GM23338 (cell line): ENCODE results near the gene REV3L. TPM values are rescaled to one million over a fixed set of nuclear protein-coding genes. Genes with fewer than 3 reads are reported as not detected.

Experiments used
- ATAC-seq: fragments of 200-7000 bp; cut with Tn5 transposase; 3 replicates; pipeline ENCODE4 v1.9.1; 2020
- DNase-seq: peaks from one replicate; pipeline ENCODE4 v3.0.0-alpha.2; 2015; ENCODE audit warnings: low spot score
- H2AFZ ChIP-seq: fragments of 200-600 bp; sonication (generic); 2 replicates; pipeline ENCODE4 v1.8.0; 2016; ENCODE audit warnings: antibody characterized with exemption, mild to moderate bottlenecking, moderate library complexity
- H3F3A ChIP-seq: fragments of 200-600 bp; sonication (generic); replicated peaks from 2 replicates; pipeline ENCODE4 v1.8.0; 2017; ENCODE audit warnings: antibody characterized with exemption, mixed run types, low read depth
- H3K27ac ChIP-seq: fragments of 200-600 bp; sonication (generic); 2 replicates; pipeline ENCODE4 v1.6.1; 2016; ENCODE audit warnings: low read depth
- H3K27me3 ChIP-seq: fragments of 200-600 bp; sonication (generic); 2 replicates; pipeline ENCODE4 v1.8.0; 2016; ENCODE audit warnings: mild to moderate bottlenecking, mixed run types, moderate library complexity; ENCODE audit not compliant: insufficient read depth
- H3K36me3 ChIP-seq: fragments of 200-600 bp; sonication (generic); 2 replicates; pipeline ENCODE4 v1.8.0; 2016; ENCODE audit warnings: mild to moderate bottlenecking; ENCODE audit not compliant: insufficient read depth
- H3K4me1 ChIP-seq: fragments of 200-600 bp; sonication (generic); 2 replicates; pipeline ENCODE4 v1.8.0; 2016; ENCODE audit warnings: mild to moderate bottlenecking, moderate library complexity; ENCODE audit not compliant: insufficient read depth
- H3K4me2 ChIP-seq: fragments of 200-600 bp; sonication (generic); 2 replicates; pipeline ENCODE4 v1.7.1; 2017; ENCODE audit warnings: mixed run types
- H3K4me3 ChIP-seq: fragments of 200-600 bp; sonication (generic); 2 replicates; pipeline ENCODE4 v1.6.1; 2016; ENCODE audit warnings: mixed run types
- H3K79me2 ChIP-seq: fragments of 200-600 bp; sonication (generic); replicated peaks from 2 replicates; pipeline ENCODE4 v1.8.0; 2017; ENCODE audit warnings: mild to moderate bottlenecking; ENCODE audit not compliant: insufficient read depth
- H3K9me2 ChIP-seq: fragments of 200-600 bp; sonication (generic); 2 replicates; pipeline ENCODE4 v1.8.0; 2017; ENCODE audit not compliant: insufficient read depth
- H4K20me1 ChIP-seq: fragments of 200-600 bp; sonication (generic); replicated peaks from 2 replicates; pipeline ENCODE4 v1.8.0; 2017; ENCODE audit warnings: mild to moderate bottlenecking; ENCODE audit not compliant: insufficient read depth
- H3K27ac Mint-ChIP-seq: 2 replicates; pipeline ENCODE4 v1.8.0; 2020; ENCODE audit warnings: inconsistent platforms, mild to moderate bottlenecking, moderate library complexity, mixed read lengths
- H3K27me3 Mint-ChIP-seq: 3 replicates; pipeline ENCODE4 v1.8.0; 2022; ENCODE audit warnings: low read depth, mild to moderate bottlenecking, moderate library complexity, mixed read lengths, inconsistent platforms; ENCODE audit not compliant: insufficient read depth, poor library complexity
- H3K36me3 Mint-ChIP-seq: 3 replicates; pipeline ENCODE4 v1.8.0; 2021; ENCODE audit warnings: low read depth, mild to moderate bottlenecking, inconsistent platforms, moderate library complexity, mixed read lengths
- H3K4me1 Mint-ChIP-seq: 3 replicates; pipeline ENCODE4 v1.8.0; 2020; ENCODE audit warnings: mild to moderate bottlenecking, inconsistent platforms, mixed read lengths
- H3K4me3 Mint-ChIP-seq: 3 replicates; pipeline ENCODE4 v1.8.0; 2021; ENCODE audit warnings: moderate library complexity, mild to moderate bottlenecking, inconsistent platforms, mixed read lengths
- H3K9me3 Mint-ChIP-seq: 3 replicates; pipeline ENCODE4 v1.8.0; 2020; ENCODE audit warnings: moderate library complexity, mild to moderate bottlenecking, inconsistent platforms, mixed read lengths
- CREB1 ChIP-seq: fragments of 250-450 bp; sonication (Bioruptor Pico); IDR thresholded peaks from 2 replicates; pipeline ENCODE4 v1.5.0; 2020; ENCODE audit warnings: low read depth, mild to moderate bottlenecking, moderate library complexity
- EZH2 ChIP-seq: fragments of 200-600 bp; sonication (generic); IDR thresholded peaks from one replicate; pipeline ENCODE4 v1.8.0; 2017; ENCODE audit warnings: antibody characterized with exemption, mild to moderate bottlenecking, low read depth; ENCODE audit not compliant: unreplicated experiment
- EZH2phosphoT487 ChIP-seq: fragments of 200-600 bp; sonication (generic); IDR thresholded peaks from one replicate; pipeline ENCODE4 v1.8.1; 2018; ENCODE audit warnings: antibody characterized with exemption; ENCODE audit not compliant: unreplicated experiment
- JUNB ChIP-seq: IDR thresholded peaks from one replicate; pipeline ENCODE4 v1.6.1; 2016; ENCODE audit warnings: antibody characterized with exemption; ENCODE audit not compliant: unreplicated experiment
- NANOG ChIP-seq: IDR thresholded peaks from 2 replicates; pipeline ENCODE4 v1.6.1; 2016; ENCODE audit warnings: antibody characterized with exemption, borderline replicate concordance
- POLR2AphosphoS5 ChIP-seq: IDR thresholded peaks from 2 replicates; pipeline ENCODE4 v1.6.1; 2016; ENCODE audit warnings: antibody characterized with exemption, low read depth
- STAT1 ChIP-seq: IDR thresholded peaks from one replicate; pipeline ENCODE4 v1.6.1; 2016; ENCODE audit warnings: antibody characterized with exemption; ENCODE audit not compliant: unreplicated experiment
- ZNF114 ChIP-seq: fragments of 250-450 bp; sonication (Bioruptor Pico); IDR thresholded peaks from 2 replicates; pipeline ENCODE4 v1.5.0; 2020; ENCODE audit warnings: mild to moderate bottlenecking, moderate library complexity
- ZNF331 ChIP-seq: fragments of 250-450 bp; sonication (Bioruptor Pico); IDR thresholded peaks from 2 replicates; pipeline ENCODE4 v1.5.0; 2020; ENCODE audit warnings: low read depth, mild to moderate bottlenecking, moderate library complexity
- polyA plus RNA-seq: library from polyadenylated mRNA; unstranded; fragments of >200 nt; fragmentation: Nextera tagmentation; extraction: Ambion mirVana; gene quantifications from 2 replicates; pipeline ENCODE4 v1.2.1, GENCODE V29; 2016
- total RNA-seq: library from RNA; depleted of rRNA; stranded (reverse); fragments of >200 nt; shearing (Covaris generic); gene quantifications from 2 replicates; pipeline ENCODE4 v1.2.3, GENCODE V29; 2014
- TF ChIP-seq, protein P1 (sequence below): fragments of 250-450 bp; sonication (Bioruptor Pico); IDR thresholded peaks from 2 replicates; pipeline ENCODE4 v1.5.0; 2020; ENCODE audit warnings: mild to moderate bottlenecking, moderate library complexity
- TF ChIP-seq, protein P2 (sequence below): IDR thresholded peaks from one replicate; pipeline ENCODE4 v1.6.1; 2018; ENCODE audit warnings: antibody characterized with exemption; ENCODE audit not compliant: unreplicated experiment
- TF ChIP-seq, protein P3 (sequence below): IDR thresholded peaks from 2 replicates; pipeline ENCODE4 v1.6.1; 2016; ENCODE audit warnings: antibody characterized with exemption
- TF ChIP-seq, protein P4 (sequence below), 2 experiments: fragments of 200-600 bp in 1 of 2; sonication (generic) in 1 of 2; conservative IDR thresholded peaks; 2 replicates each; pipeline versions ENCODE4 v1.5.1 to v1.6.1; 2016 to 2017; ENCODE audit warnings: antibody characterized with exemption in 2 of 2, low read depth in 2 of 2, mild to moderate bottlenecking in 2 of 2, moderate library complexity in 1 of 2

The REV3L gene
- total and polyA plus RNA-seq, 2 experiments from 2014 or later: 8.3 to 13.1 TPM

DNA sequence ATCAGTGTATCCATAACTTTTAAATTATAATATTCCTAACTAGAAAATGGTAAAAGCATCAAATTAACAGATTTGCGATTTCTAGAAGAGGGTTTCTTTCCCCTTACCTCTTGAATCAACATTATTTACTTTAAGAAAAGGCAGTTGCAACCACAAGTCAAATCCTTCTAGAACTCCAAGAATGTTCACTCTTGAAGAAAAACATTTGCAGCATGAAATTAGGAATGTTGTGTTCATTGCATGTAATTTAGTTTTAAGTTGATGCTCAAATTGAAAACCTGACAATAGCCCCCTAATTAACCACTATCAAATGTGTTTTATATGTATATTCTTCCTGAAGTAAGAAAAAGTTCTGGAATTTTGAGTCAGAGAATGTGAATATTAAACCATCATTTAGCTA, 2.3 kb upstream of the REV3L start:
- no peaks in the 10 kb centered on the region; the same call in 1 of the 2 replicates for H3K36me3 ChIP-seq
- peaks cover 12% of the 10 kb centered on the region for H4K20me1 ChIP-seq
- peaks cover 24% of the 10 kb centered on the region for H3K36me3 Mint-ChIP-seq
- H3K4me1 Mint-ChIP-seq: peaks cover 29% of the 10 kb centered on the region
- H3K27me3 ChIP-seq: peaks cover 18% of the 10 kb centered on the region
- DNase-seq (no peak), ATAC-seq (no peak)
- peak overlapping the region; percentile 84; the same call in 1 of the 2 replicates for H3K4me2 ChIP-seq
- no peak overlapping the region for H3K27ac Mint-ChIP-seq
- peak overlapping the region; percentile 50 for H3K4me3 Mint-ChIP-seq
- H3K9me3 Mint-ChIP-seq: no peaks in the 10 kb centered on the region
- H3F3A ChIP-seq: no peaks in the 10 kb centered on the region
- no peak overlapping the region for H2AFZ ChIP-seq
- H3K9me2 ChIP-seq: no peaks in the 10 kb centered on the region
- H3K4me3 ChIP-seq: 0 out of 2 replicates have a peak overlapping the region, but pooled peaks have one; percentile 73
- TF ChIP-seq, protein P1, sequence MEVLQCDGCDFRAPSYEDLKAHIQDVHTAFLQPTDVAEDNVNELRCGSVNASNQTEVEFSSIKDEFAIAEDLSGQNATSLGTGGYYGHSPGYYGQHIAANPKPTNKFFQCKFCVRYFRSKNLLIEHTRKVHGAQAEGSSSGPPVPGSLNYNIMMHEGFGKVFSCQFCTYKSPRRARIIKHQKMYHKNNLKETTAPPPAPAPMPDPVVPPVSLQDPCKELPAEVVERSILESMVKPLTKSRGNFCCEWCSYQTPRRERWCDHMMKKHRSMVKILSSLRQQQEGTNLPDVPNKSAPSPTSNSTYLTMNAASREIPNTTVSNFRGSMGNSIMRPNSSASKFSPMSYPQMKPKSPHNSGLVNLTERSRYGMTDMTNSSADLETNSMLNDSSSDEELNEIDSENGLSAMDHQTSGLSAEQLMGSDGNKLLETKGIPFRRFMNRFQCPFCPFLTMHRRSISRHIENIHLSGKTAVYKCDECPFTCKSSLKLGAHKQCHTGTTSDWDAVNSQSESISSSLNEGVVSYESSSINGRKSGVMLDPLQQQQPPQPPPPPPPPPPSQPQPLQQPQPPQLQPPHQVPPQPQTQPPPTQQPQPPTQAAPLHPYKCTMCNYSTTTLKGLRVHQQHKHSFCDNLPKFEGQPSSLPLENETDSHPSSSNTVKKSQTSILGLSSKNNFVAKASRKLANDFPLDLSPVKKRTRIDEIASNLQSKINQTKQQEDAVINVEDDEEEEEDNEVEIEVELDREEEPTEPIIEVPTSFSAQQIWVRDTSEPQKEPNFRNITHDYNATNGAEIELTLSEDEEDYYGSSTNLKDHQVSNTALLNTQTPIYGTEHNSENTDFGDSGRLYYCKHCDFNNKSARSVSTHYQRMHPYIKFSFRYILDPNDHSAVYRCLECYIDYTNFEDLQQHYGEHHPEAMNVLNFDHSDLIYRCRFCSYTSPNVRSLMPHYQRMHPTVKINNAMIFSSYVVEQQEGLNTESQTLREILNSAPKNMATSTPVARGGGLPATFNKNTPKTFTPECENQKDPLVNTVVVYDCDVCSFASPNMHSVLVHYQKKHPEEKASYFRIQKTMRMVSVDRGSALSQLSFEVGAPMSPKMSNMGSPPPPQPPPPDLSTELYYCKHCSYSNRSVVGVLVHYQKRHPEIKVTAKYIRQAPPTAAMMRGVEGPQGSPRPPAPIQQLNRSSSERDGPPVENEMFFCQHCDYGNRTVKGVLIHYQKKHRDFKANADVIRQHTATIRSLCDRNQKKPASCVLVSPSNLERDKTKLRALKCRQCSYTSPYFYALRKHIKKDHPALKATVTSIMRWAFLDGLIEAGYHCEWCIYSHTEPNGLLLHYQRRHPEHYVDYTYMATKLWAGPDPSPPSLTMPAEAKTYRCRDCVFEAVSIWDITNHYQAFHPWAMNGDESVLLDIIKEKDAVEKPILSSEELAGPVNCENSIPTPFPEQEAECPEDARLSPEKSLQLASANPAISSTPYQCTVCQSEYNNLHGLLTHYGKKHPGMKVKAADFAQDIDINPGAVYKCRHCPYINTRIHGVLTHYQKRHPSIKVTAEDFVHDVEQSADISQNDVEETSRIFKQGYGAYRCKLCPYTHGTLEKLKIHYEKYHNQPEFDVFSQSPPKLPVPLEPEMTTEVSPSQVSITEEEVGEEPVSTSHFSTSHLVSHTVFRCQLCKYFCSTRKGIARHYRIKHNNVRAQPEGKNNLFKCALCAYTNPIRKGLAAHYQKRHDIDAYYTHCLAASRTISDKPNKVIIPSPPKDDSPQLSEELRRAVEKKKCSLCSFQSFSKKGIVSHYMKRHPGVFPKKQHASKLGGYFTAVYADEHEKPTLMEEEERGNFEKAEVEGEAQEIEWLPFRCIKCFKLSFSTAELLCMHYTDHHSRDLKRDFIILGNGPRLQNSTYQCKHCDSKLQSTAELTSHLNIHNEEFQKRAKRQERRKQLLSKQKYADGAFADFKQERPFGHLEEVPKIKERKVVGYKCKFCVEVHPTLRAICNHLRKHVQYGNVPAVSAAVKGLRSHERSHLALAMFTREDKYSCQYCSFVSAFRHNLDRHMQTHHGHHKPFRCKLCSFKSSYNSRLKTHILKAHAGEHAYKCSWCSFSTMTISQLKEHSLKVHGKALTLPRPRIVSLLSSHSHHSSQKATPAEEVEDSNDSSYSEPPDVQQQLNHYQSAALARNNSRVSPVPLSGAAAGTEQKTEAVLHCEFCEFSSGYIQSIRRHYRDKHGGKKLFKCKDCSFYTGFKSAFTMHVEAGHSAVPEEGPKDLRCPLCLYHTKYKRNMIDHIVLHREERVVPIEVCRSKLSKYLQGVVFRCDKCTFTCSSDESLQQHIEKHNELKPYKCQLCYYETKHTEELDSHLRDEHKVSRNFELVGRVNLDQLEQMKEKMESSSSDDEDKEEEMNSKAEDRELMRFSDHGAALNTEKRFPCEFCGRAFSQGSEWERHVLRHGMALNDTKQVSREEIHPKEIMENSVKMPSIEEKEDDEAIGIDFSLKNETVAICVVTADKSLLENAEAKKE: no peak
- TF ChIP-seq EZH2 (no peak), EZH2phosphoT487 (no peak), ZNF331 (no peak), JUNB (no peak), ZNF114 (CRISPR knock-in tag) (no peak), CREB1 (no peak), POLR2AphosphoS5 (no peak), NANOG (no peak), STAT1 (no peak)
- TF ChIP-seq, protein P2, sequence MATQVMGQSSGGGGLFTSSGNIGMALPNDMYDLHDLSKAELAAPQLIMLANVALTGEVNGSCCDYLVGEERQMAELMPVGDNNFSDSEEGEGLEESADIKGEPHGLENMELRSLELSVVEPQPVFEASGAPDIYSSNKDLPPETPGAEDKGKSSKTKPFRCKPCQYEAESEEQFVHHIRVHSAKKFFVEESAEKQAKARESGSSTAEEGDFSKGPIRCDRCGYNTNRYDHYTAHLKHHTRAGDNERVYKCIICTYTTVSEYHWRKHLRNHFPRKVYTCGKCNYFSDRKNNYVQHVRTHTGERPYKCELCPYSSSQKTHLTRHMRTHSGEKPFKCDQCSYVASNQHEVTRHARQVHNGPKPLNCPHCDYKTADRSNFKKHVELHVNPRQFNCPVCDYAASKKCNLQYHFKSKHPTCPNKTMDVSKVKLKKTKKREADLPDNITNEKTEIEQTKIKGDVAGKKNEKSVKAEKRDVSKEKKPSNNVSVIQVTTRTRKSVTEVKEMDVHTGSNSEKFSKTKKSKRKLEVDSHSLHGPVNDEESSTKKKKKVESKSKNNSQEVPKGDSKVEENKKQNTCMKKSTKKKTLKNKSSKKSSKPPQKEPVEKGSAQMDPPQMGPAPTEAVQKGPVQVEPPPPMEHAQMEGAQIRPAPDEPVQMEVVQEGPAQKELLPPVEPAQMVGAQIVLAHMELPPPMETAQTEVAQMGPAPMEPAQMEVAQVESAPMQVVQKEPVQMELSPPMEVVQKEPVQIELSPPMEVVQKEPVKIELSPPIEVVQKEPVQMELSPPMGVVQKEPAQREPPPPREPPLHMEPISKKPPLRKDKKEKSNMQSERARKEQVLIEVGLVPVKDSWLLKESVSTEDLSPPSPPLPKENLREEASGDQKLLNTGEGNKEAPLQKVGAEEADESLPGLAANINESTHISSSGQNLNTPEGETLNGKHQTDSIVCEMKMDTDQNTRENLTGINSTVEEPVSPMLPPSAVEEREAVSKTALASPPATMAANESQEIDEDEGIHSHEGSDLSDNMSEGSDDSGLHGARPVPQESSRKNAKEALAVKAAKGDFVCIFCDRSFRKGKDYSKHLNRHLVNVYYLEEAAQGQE: no peak
- TF ChIP-seq, protein P3, sequence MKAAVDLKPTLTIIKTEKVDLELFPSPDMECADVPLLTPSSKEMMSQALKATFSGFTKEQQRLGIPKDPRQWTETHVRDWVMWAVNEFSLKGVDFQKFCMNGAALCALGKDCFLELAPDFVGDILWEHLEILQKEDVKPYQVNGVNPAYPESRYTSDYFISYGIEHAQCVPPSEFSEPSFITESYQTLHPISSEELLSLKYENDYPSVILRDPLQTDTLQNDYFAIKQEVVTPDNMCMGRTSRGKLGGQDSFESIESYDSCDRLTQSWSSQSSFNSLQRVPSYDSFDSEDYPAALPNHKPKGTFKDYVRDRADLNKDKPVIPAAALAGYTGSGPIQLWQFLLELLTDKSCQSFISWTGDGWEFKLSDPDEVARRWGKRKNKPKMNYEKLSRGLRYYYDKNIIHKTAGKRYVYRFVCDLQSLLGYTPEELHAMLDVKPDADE: no peak
- TF ChIP-seq, protein P4, sequence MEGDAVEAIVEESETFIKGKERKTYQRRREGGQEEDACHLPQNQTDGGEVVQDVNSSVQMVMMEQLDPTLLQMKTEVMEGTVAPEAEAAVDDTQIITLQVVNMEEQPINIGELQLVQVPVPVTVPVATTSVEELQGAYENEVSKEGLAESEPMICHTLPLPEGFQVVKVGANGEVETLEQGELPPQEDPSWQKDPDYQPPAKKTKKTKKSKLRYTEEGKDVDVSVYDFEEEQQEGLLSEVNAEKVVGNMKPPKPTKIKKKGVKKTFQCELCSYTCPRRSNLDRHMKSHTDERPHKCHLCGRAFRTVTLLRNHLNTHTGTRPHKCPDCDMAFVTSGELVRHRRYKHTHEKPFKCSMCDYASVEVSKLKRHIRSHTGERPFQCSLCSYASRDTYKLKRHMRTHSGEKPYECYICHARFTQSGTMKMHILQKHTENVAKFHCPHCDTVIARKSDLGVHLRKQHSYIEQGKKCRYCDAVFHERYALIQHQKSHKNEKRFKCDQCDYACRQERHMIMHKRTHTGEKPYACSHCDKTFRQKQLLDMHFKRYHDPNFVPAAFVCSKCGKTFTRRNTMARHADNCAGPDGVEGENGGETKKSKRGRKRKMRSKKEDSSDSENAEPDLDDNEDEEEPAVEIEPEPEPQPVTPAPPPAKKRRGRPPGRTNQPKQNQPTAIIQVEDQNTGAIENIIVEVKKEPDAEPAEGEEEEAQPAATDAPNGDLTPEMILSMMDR (conservative IDR thresholded peaks at IDR 0.05; ENCODE audit: low read depth in 2 of 2): no peak
- H3K4me1 ChIP-seq: peaks cover 15% of the 10 kb centered on the region
- H3K27me3 Mint-ChIP-seq: peaks cover 22% of the 10 kb centered on the region
- H3K79me2 ChIP-seq: peaks cover 75% of the 10 kb centered on the region
- H3K27ac ChIP-seq: no peak overlapping the region
